Subcutaneous abdominal adipose tissue (tissue), 5 donors: Measurements from ENCODE around the gene FAM199X.

Source experiments
- H3K27ac ChIP-seq: one replicate; pipeline ENCODE4 v1.7.0; 2013; ENCODE audit warnings: low read depth, mild to moderate bottlenecking, inconsistent platforms, low read length, moderate library complexity
- H3K27me3 ChIP-seq, 5 donors: one replicate each; pipeline ENCODE4 v1.7.0; 2013; ENCODE audit warnings: low read length in 5 of 5, inconsistent platforms in 1 of 5; ENCODE audit not compliant: control insufficient read depth in 5 of 5, insufficient read depth in 4 of 5
- H3K36me3 ChIP-seq, 5 donors: one replicate each; pipeline ENCODE4 v1.7.0; 2013; ENCODE audit warnings: low read length in 5 of 5; ENCODE audit not compliant: control insufficient read depth in 5 of 5, insufficient read depth in 5 of 5
- H3K4me1 ChIP-seq, 5 donors: one replicate each; pipeline ENCODE4 v1.7.0; 2013; ENCODE audit warnings: low read length in 5 of 5, mild to moderate bottlenecking in 3 of 5, moderate library complexity in 1 of 5; ENCODE audit not compliant: control insufficient read depth in 5 of 5, insufficient read depth in 5 of 5
- H3K4me3 ChIP-seq, 5 donors: one replicate each; pipeline ENCODE4 v1.7.0; 2013; ENCODE audit warnings: low read length in 5 of 5, low read depth in 1 of 5
- H3K9ac ChIP-seq, 5 donors: one replicate each; pipeline ENCODE4 v1.7.0; 2013; ENCODE audit warnings: low read length in 5 of 5, mild to moderate bottlenecking in 4 of 5, moderate library complexity in 3 of 5
- H3K9me3 ChIP-seq, 5 donors: one replicate each; pipeline ENCODE4 v1.7.0; 2013; ENCODE audit warnings: low read length in 5 of 5; ENCODE audit not compliant: control insufficient read depth in 5 of 5
- donor health status: healthy.
- donor health status: healthy.
- donor health status: healthy.
- donor health status: healthy.
- donor health status: healthy.

The FAM199X gene

GRCh38 chrX:104137496-104137895 lies 28.8 kb upstream of the FAM199X start:
- H3K4me3 ChIP-seq: no peak overlapping the region
- peaks cover 0 to 6% (median 3%) of the 10 kb centered on the region in 5 donors for H3K4me1 ChIP-seq
- no peaks in the 10 kb centered on the region for H3K36me3 ChIP-seq
- H3K9me3 ChIP-seq: no peaks in the 10 kb centered on the region
- no peak overlapping the region for H3K27ac ChIP-seq
- no peak overlapping the region for H3K9ac ChIP-seq
- peaks cover 0 to 10% (median 5%) of the 10 kb centered on the region in 5 donors for H3K27me3 ChIP-seq

GRCh38 chrX:104141087-104141760 lies 25.0 kb upstream of the FAM199X start:
- Histone ChIP-seq H3K27me3 (peaks cover 0 to 5% (median 0%) of the 10 kb centered on the region in 5 donors), H3K27ac (no peak overlapping the region), H3K9me3 (no peaks in the 10 kb centered on the region), H3K36me3 (no peaks in the 10 kb centered on the region), H3K9ac (no peak overlapping the region), H3K4me1 (peaks cover 0 to 2% (median 2%) of the 10 kb centered on the region in 5 donors), H3K4me3 (no peak overlapping the region)

GRCh38 chrX:104151037-104151436 lies 15.2 kb upstream of the FAM199X start:
- Histone ChIP-seq H3K4me3 (no peak overlapping the region), H3K4me1 (peaks cover 0 to 14% (median 5%) of the 10 kb centered on the region in 5 donors), H3K9ac (no peak overlapping the region), H3K27ac (no peak overlapping the region), H3K9me3 (no peaks in the 10 kb centered on the region), H3K36me3 (no peaks in the 10 kb centered on the region), H3K27me3 (no peaks in the 10 kb centered on the region)

GRCh38 chrX:104156630-104157529 lies 9.4 kb upstream of the FAM199X start, which contains the start of gene SLC25A53:
TSS of gene SLC25A53 (minus strand) at chrX:104157009. CDS start at chrX:104105257, 51,752 bp downstream.
- H3K4me1 ChIP-seq: peaks cover 0 to 15% (median 11%) of the 10 kb centered on the region in 5 donors
- peak within 1 kb of the TSS; percentile 55 to 83 (median 77) for H3K4me3 ChIP-seq
- H3K27me3 ChIP-seq: peaks cover 0 to 6% (median 3%) of the 10 kb centered on the region in 5 donors
- peak within 1 kb of the TSS in 4 of 5 donors; percentile 60 to 80 (median 68) for H3K9ac ChIP-seq
- H3K36me3 ChIP-seq: no peaks in the 10 kb centered on the region
- H3K9me3 ChIP-seq: no peaks in the 10 kb centered on the region
- H3K27ac ChIP-seq: peak within 1 kb of the TSS; percentile 35

GRCh38 chrX:104166735-104167436 lies 633 bp downstream of the FAM199X start:
- Histone ChIP-seq H3K27me3 (peaks cover 0 to 8% (median 3%) of the 10 kb centered on the region in 5 donors), H3K27ac (peak overlapping the region; percentile 68), H3K36me3 (no peaks in the 10 kb centered on the region), H3K4me3 (peak overlapping the region; percentile 56 to 83 (median 78)), H3K9me3 (peaks cover 0 to 3% (median 0%) of the 10 kb centered on the region in 5 donors), H3K9ac (peak overlapping the region in 4 of 5 donors; percentile 62 to 88 (median 84)), H3K4me1 (peaks cover 3 to 23% (median 19%) of the 10 kb centered on the region in 5 donors)

GRCh38 chrX:104168127-104168526 lies 1.9 kb downstream of the FAM199X start:
- peak overlapping the region; percentile 68 for H3K27ac ChIP-seq
- no peaks in the 10 kb centered on the region for H3K36me3 ChIP-seq
- H3K27me3 ChIP-seq: peaks cover 0 to 8% (median 3%) of the 10 kb centered on the region in 5 donors
- peaks cover 3 to 23% (median 19%) of the 10 kb centered on the region in 5 donors for H3K4me1 ChIP-seq
- peak overlapping the region in 2 of 5 donors; percentile 81 to 88 for H3K9ac ChIP-seq
- peak overlapping the region in 4 of 5 donors; percentile 24 to 78 (median 52) for H3K4me3 ChIP-seq
- peaks cover 0 to 3% (median 0%) of the 10 kb centered on the region in 5 donors for H3K9me3 ChIP-seq

- H3K9me3 ChIP-seq: no peaks in the 10 kb centered on the region
- peaks cover 0 to 6% (median 0%) of the 10 kb centered on the region in 5 donors for H3K27me3 ChIP-seq
- no peak overlapping the region for H3K9ac ChIP-seq
- H3K36me3 ChIP-seq: peaks cover 0 to 3% (median 2%) of the 10 kb centered on the region in 5 donors
- H3K4me1 ChIP-seq: peaks cover 0 to 21% (median 14%) of the 10 kb centered on the region in 5 donors
- H3K27ac ChIP-seq: no peak overlapping the region
- no peak overlapping the region for H3K4me3 ChIP-seq
Measured at GRCh38 chrX:104172121-104172520, 5.9 kb downstream of the FAM199X start.

GRCh38 chrX:104172788-104173187 lies 6.5 kb downstream of the FAM199X start:
- Histone ChIP-seq H3K4me1 (peaks cover 0 to 19% (median 12%) of the 10 kb centered on the region in 5 donors), H3K27me3 (peaks cover 0 to 3% (median 0%) of the 10 kb centered on the region in 5 donors), H3K9me3 (no peaks in the 10 kb centered on the region), H3K36me3 (peaks cover 0 to 4% (median 3%) of the 10 kb centered on the region in 5 donors), H3K9ac (no peak overlapping the region), H3K4me3 (no peak overlapping the region), H3K27ac (no peak overlapping the region)

GRCh38 chrX:104173841-104174240 lies 7.6 kb downstream of the FAM199X start:
- peaks cover 0 to 7% (median 4%) of the 10 kb centered on the region in 5 donors for H3K36me3 ChIP-seq
- H3K27me3 ChIP-seq: no peaks in the 10 kb centered on the region
- no peak overlapping the region for H3K4me3 ChIP-seq
- H3K9ac ChIP-seq: no peak overlapping the region
- peaks cover 0 to 5% (median under 1%) of the 10 kb centered on the region in 5 donors for H3K9me3 ChIP-seq
- no peak overlapping the region for H3K27ac ChIP-seq
- peaks cover 0 to 9% (median 2%) of the 10 kb centered on the region in 5 donors for H3K4me1 ChIP-seq
